GM19238 (cell line): ENCODE data around the gene PKD2L2.
"Not testable (repeated sequence)": the region's sequence is repeated elsewhere in the genome, so short reads cannot be mapped to it uniquely, and the experiment has no call there.

Experiments
- DNase-seq: peaks from one replicate; pipeline ENCODE4 v3.0.0; 2011; ENCODE audit warnings: low spot score; ENCODE audit not compliant: insufficient read length

PKD2L2 gene

GRCh38 chr5:137888863-137889759 is at the start of gene PKD2L2:
TSS of gene PKD2L2 (plus strand) at chr5:137889457. CDS start at chr5:137889492, 35 bp downstream.
- peak; percentile 38 for DNase-seq

DNA sequence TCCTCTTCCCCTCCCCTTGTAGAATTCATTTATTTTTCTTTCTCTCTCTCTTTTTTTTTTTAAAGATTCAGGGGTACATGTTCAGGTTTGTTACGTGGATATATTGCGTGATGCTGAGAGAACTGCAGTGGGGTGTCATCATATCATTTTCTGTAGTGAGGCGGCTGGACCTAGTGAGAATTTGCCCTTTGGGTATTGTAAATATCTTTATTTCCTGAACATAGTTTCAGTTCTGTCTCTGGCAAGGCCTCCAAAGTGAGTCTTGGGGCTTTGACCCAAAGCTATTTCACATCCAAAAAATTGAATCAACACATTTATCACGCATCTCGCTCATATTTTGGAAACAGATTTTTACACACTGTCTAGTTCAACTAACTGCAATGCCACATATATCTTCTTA is 47.0 kb upstream of the PKD2L2 start:
- DNase-seq, result no peak

- no peak for DNase-seq
Measured at GRCh38 chr5:137843676-137844299, 45.5 kb upstream of the PKD2L2 start.

GRCh38 chr5:137845472-137845871 is 43.8 kb upstream of the PKD2L2 start:
- no peak for DNase-seq

GRCh38 chr5:137847687-137848086 is 41.6 kb upstream of the PKD2L2 start:
- DNase-seq, result no peak

GRCh38 chr5:137853165-137853564 is 36.1 kb upstream of the PKD2L2 start:
- not testable (repeated sequence) for DNase-seq

DNA sequence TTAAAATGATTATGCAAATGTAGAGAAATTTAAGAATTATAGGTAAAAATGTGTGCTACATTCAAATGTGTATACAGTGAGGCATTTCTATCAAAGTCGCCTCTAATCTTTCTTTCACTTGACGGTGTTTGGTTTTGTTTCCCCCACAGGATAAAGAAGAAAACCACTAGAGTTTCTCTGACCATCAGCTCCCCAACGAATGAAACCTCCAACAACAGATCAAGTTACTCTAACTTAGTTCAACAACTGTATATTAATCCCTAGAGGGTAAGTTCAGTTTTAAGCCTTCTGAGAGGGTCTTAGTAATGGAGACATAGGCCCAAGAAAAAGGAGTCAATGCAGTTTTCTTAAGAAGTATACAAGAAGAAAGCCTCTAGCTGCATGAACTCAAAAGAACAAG is 33.1 kb upstream of the PKD2L2 start:
- DNase-seq, result no peak

DNA sequence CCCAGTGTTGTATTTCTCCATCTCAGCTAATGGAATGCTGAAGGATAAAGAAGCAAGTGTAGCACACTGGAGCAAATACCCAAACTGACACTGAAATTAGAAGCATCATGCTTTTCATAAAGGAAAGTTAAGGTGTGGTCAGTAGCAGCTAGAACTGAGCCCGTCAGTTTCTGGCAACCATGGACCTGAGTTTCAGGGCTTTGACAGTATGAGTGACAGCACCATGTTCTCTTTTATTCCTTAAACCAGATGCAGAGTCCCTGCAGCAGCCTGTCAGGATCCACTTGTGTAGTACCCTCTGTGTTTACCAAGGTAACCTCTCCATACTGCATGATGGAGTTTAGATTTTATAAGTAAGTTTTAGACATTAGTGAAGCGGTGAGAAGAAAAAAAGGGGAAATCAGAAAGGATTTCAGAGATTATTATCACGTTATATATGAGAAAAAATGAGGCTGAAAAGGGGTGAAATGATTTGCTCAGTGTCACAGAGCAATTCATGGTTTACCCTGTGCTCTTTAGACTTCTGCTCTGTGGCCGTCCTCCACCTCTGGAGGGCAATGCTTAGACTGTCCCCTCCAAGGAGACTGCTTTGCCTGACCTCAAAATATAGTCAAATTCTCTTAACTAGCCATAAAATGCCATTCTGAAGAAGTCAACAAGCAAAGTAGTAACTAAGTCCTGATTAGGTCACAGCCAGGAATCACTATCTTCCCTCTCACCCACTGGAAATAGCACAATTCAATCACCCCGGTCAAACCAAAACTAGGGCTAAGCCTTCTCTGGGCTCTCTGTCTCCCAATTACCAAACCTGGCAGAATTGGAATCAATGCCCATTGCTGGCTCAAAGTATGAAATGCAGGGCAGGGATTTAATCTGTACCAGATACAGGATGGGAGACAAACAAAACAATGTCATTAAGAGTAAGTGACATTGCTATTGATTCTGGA is 32.1 kb upstream of the PKD2L2 start:
- no peak for DNase-seq

- no peak for DNase-seq
Measured at GRCh38 chr5:137858223-137858916, 30.9 kb upstream of the PKD2L2 start.

- DNase-seq, result no peak
Measured at GRCh38 chr5:137858954-137859353, 30.3 kb upstream of the PKD2L2 start.

GRCh38 chr5:137862251-137862650 is 27.0 kb upstream of the PKD2L2 start:
- no peak for DNase-seq

DNA sequence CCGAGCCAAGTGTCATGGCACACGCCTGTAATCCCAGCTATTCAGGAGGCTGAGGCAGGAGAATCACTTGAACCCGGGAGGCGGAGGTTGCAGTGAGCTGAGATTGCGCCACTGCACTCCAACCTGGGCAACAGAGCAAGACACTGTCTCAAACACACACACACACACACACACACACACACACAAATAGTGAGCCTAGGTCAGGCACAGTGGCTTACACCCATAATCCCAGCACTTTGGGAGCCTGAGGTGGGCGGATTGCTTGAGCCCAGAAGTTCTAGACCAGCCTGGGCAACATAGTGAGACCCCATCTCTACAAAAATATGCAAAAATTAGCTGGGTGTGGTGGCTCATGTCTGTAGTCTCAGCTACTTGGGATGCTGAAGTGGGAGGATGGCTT is 25.6 kb upstream of the PKD2L2 start:
- not testable (repeated sequence) for DNase-seq

DNA sequence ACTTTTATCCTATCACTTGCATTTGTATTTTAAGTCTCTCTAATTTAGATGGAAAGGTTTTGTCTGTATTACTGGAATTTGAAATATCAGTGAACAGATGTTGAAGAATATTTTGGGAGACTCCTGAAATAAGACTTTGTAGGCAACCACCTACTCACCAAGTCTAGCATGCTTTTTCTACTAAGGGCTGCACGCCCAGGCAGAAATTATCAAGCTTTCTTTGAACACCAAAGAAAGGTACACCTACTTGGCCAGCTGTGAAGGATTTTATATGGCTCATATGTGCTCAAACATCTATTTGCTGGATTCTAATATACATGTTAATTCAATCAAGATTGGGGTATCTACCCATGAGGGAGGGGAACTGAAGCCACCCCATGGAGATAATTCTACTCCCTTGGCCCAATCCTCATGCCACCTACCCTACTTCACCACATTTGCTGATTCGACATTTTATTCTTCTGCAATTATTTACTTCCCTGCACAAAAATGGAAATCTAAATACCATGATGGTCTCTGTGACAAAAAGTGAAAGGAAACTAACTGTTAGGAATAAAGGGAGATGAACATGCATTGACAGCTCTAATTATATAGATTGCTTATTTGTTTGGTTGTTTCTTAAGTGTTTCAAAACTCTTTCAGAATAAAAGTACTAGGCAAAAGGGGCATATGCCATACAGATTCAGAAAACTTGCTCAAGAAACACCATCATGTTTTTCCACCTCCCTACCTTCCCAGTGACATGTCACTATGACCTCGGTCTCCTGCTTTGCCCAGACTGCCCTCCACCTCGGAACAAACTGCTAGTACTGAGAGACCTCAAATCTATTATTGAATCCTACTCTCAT is 22.5 kb upstream of the PKD2L2 start:
- no peak for DNase-seq

DNA sequence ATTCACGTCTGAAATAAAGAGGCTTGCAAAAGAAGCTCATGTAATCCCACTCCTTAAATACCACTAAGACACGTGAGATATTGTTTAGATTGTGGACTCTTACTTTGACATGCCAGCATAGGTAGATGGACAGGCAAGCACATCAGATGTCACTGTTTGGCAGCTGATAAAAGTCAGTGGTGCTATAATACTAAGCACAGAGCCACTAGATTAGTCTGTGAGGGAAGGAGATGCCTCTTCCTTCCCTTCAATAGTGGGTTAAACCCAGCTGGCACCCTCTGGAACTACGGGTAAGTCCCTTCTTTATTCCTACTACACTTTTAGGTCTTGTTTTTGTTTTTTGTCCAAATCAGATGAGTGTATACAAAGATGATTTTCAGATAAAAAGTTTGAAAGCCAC is 21.6 kb upstream of the PKD2L2 start, which contains the start of gene MYOT:
TSS of gene MYOT (plus strand) at position 197 of the 400 bp plus-strand sequence. CDS start 2,792 bp downstream, outside the sequence.
- no peak for DNase-seq

DNA sequence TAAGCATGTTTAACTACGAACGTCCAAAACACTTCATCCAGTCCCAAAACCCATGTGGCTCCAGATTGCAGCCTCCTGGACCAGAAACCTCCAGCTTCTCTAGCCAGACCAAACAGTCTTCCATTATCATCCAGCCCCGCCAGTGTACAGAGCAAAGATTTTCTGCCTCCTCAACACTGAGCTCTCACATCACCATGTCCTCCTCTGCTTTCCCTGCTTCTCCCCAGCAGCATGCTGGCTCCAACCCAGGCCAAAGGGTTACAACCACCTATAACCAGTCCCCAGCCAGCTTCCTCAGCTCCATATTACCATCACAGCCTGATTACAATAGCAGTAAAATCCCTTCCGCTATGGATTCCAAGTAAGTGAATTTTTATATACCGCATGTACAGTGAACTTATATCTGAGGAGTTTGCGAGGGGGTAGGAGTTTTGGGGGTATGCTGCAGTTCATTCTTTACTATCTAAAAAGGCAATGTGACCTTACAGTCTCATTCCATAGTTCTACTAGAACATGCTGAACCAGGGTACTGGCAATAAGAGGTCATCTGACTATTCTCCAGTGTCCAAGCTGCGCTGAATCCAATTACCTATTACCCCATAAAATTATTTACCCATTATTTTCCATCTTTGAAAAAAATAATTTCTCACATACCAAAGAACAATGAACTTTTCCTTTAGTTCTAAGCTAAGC is 18.5 kb upstream of the PKD2L2 start:
- no peak for DNase-seq

DNA sequence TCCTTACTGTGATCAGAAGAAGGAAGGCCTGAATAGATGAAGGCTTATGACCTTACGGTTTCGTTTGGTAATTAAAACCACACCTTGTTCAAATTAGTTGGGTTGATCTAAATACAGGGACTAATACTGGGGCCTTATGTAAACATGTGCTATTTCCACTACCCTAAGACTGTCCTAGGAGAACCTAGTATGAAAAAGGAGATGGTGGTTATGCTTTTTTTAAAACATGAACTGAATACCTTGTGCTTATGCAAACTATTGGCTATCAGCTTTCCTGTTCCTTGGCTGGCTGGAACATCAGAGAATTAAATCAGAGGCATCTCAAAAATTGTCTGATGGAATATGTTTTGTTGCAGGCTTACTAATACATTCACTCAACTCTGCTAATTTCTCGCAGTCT is 17.7 kb upstream of the PKD2L2 start:
- DNase-seq, result no peak

- no peak for DNase-seq
Measured at GRCh38 chr5:137872466-137872865, 16.8 kb upstream of the PKD2L2 start.

GRCh38 chr5:137876101-137876500 is 13.2 kb upstream of the PKD2L2 start:
- no peak for DNase-seq

DNA sequence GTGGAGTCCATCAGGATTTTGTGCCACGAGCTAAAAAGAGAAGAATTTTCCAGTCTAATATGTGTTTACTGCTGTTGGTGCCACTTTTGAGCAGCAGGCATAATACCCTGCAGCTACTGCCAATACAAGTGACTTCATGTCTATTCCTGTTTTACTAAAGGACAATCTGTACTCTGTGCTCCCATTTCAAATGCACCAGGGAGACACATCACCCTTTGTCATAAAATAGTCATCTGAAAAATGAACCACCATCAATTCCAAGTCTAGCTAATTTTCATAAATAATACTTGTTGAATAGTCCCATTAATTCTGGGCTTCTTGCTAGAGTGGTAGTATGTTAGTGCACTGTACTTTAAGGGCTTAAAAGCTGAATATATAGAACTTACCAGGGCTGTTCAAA is 8.9 kb upstream of the PKD2L2 start:
- no peak for DNase-seq
